Osteoblast (primary cell): Measurements from ENCODE around the gene DCST2. TPM values are rescaled to one million over a fixed set of nuclear protein-coding genes. Genes with fewer than 3 reads are reported as not detected.

Experiments used
- DNase-seq: peaks from one replicate; pipeline ENCODE4 v3.0.0; 2011; ENCODE audit warnings: low spot score, mixed read lengths; ENCODE audit not compliant: insufficient read length; ENCODE audit errors: missing footprints
- H2AFZ ChIP-seq: 2 replicates; pipeline ENCODE4 v1.6.0; 2011; ENCODE audit warnings: mild to moderate bottlenecking, low read length
- H3K27ac ChIP-seq: 2 replicates; pipeline ENCODE4 v1.5.1; 2011; ENCODE audit warnings: mild to moderate bottlenecking, low read depth, low read length, moderate library complexity
- H3K27me3 ChIP-seq: 2 replicates; pipeline ENCODE4 v1.6.0; 2012; ENCODE audit warnings: mild to moderate bottlenecking, control low read depth, inconsistent platforms, low read length, moderate library complexity; ENCODE audit not compliant: insufficient read depth
- H3K36me3 ChIP-seq: 2 replicates; pipeline ENCODE4 v1.5.1; 2011; ENCODE audit warnings: mild to moderate bottlenecking, low read length, control low read depth, moderate library complexity; ENCODE audit not compliant: insufficient read depth
- H3K4me1 ChIP-seq: 2 replicates; pipeline ENCODE4 v1.5.1; 2011; ENCODE audit warnings: mild to moderate bottlenecking, low read length, control low read depth, moderate library complexity; ENCODE audit not compliant: insufficient read depth
- H3K4me2 ChIP-seq: 2 replicates; pipeline ENCODE4 v1.6.0; 2011; ENCODE audit warnings: mild to moderate bottlenecking, low read length; ENCODE audit not compliant: insufficient read depth
- H3K4me3 ChIP-seq: fragments of 200-600 bp; sonication (generic); 3 replicates; pipeline ENCODE4 v1.5.1; 2012; ENCODE audit warnings: mild to moderate bottlenecking, low read length, inconsistent platforms; ENCODE audit not compliant: insufficient read depth
- H3K79me2 ChIP-seq: 2 replicates; pipeline ENCODE4 v1.6.0; 2012; ENCODE audit warnings: mild to moderate bottlenecking, low read length, control low read depth, inconsistent platforms; ENCODE audit not compliant: insufficient read depth
- H3K9me3 ChIP-seq: 2 replicates; pipeline ENCODE4 v1.5.1; 2011; ENCODE audit warnings: low read depth, low read length, control low read depth
- H4K20me1 ChIP-seq: 2 replicates; pipeline ENCODE4 v1.6.0; 2012; ENCODE audit warnings: mild to moderate bottlenecking, low read length, control low read depth; ENCODE audit not compliant: insufficient read depth
- CTCF ChIP-seq: IDR thresholded peaks from 2 replicates; pipeline ENCODE4 v1.5.1; 2011; ENCODE audit warnings: mild to moderate bottlenecking, low read depth, low read length, moderate library complexity; ENCODE audit errors: extremely low read depth
- total RNA-seq: library from RNA; depleted of rRNA; stranded (reverse); fragments of >200 nt; gene quantifications from 2 replicates; pipeline ENCODE4 v1.2.3, GENCODE V29; 2012

Gene DCST2
- total RNA-seq, 1 donor, result not detected

GRCh38 chr1:155043301-155043702 is 9.7 kb upstream of the DCST2 start:
- peak; percentile 54 for DNase-seq

GRCh38 chr1:155042789-155043188 is 9.2 kb upstream of the DCST2 start:
- DNase-seq, result no peak
- Histone ChIP-seq H3K4me3 (no peak overlapping the region), H3K36me3 (no peaks in the 10 kb centered on the region), H3K27ac (no peak overlapping the region), H2AFZ (no peak overlapping the region), H4K20me1 (no peaks in the 10 kb centered on the region), H3K4me1 (peaks cover 7% of the 10 kb centered on the region), H3K79me2 (no peaks in the 10 kb centered on the region), H3K4me2 (no peak overlapping the region), H3K9me3 (no peaks in the 10 kb centered on the region), H3K27me3 (peaks cover 5% of the 10 kb centered on the region)
- TF ChIP-seq CTCF, result no peak

More at GRCh38 chr1:155043301-155043702, 9.7 kb upstream of the DCST2 start:
- Histone ChIP-seq H2AFZ (no peak overlapping the region), H3K27ac (no peak overlapping the region), H3K9me3 (no peaks in the 10 kb centered on the region), H3K27me3 (peaks cover under 1% of the 10 kb centered on the region), H3K4me1 (peaks cover 7% of the 10 kb centered on the region), H3K79me2 (no peaks in the 10 kb centered on the region), H4K20me1 (no peaks in the 10 kb centered on the region), H3K36me3 (no peaks in the 10 kb centered on the region), H3K4me3 (no peak overlapping the region), H3K4me2 (no peak overlapping the region)
- TF ChIP-seq CTCF, result no peak

- peak; percentile 61 for DNase-seq
- peaks cover 8% of the 10 kb centered on the region for H3K27me3 ChIP-seq
- no peaks in the 10 kb centered on the region for H3K79me2 ChIP-seq
- no peak overlapping the region for H3K4me2 ChIP-seq
- no peak for TF ChIP-seq CTCF
- H3K36me3 ChIP-seq, result no peaks in the 10 kb centered on the region
- H3K4me3 ChIP-seq, result no peak overlapping the region
- H3K4me1 ChIP-seq, result peaks cover 7% of the 10 kb centered on the region
- no peak overlapping the region for H3K27ac ChIP-seq
- no peaks in the 10 kb centered on the region for H3K9me3 ChIP-seq
- no peak overlapping the region for H2AFZ ChIP-seq
- H4K20me1 ChIP-seq, result no peaks in the 10 kb centered on the region
These were observed 6.9 kb upstream of the DCST2 start for GRCh38 chr1:155040358-155041093.

GRCh38 chr1:155039308-155039669 is 5.7 kb upstream of the DCST2 start:
- H3K4me1 ChIP-seq, result no peaks in the 10 kb centered on the region
- H3K27ac ChIP-seq, result no peak overlapping the region
- no peaks in the 10 kb centered on the region for H4K20me1 ChIP-seq
- DNase-seq, result no peak
- H3K36me3 ChIP-seq, result no peaks in the 10 kb centered on the region
- H3K27me3 ChIP-seq, result peaks cover 8% of the 10 kb centered on the region
- TF ChIP-seq CTCF, result no peak
- no peak overlapping the region for H2AFZ ChIP-seq
- H3K9me3 ChIP-seq, result no peaks in the 10 kb centered on the region
- H3K4me3 ChIP-seq, result no peak overlapping the region
- H3K79me2 ChIP-seq, result no peaks in the 10 kb centered on the region
- no peak overlapping the region for H3K4me2 ChIP-seq
